Ishikawa (cell line): ENCODE results near the gene NTRK3.

Source experiments
- CEBPB ChIP-seq: IDR thresholded peaks from 2 replicates; pipeline ENCODE4 v1.6.1; 2012
- CREB1 ChIP-seq: IDR thresholded peaks from 2 replicates; pipeline ENCODE4 v1.6.1; 2012; ENCODE audit warnings: low read depth
- EGR1 ChIP-seq: IDR thresholded peaks from 2 replicates; pipeline ENCODE4 v1.6.1; 2012
- EP300 ChIP-seq: IDR thresholded peaks from 2 replicates; pipeline ENCODE4 v1.6.1; 2012; ENCODE audit warnings: borderline replicate concordance
- FOXM1 ChIP-seq: IDR thresholded peaks from 2 replicates; pipeline ENCODE4 v1.6.1; 2012; ENCODE audit warnings: low read depth, borderline replicate concordance
- NFIC ChIP-seq: IDR thresholded peaks from 2 replicates; pipeline ENCODE4 v1.6.1; 2012
- RAD21 ChIP-seq: IDR thresholded peaks from 2 replicates; pipeline ENCODE4 v1.6.1; 2012; ENCODE audit warnings: low read depth
- REST ChIP-seq: IDR thresholded peaks from 2 replicates; pipeline ENCODE4 v1.6.1; 2012; ENCODE audit warnings: low read depth, mild to moderate bottlenecking
- TAF1 ChIP-seq: IDR thresholded peaks from 2 replicates; pipeline ENCODE4 v1.6.1; 2012; ENCODE audit warnings: low read depth, mild to moderate bottlenecking
- TCF12 ChIP-seq: IDR thresholded peaks from 2 replicates; pipeline ENCODE4 v1.6.1; 2012; ENCODE audit warnings: low read depth
- TEAD4 ChIP-seq: IDR thresholded peaks from 2 replicates; pipeline ENCODE4 v1.6.1; 2012
- YY1 ChIP-seq: IDR thresholded peaks from 2 replicates; pipeline ENCODE4 v1.6.1; 2012; ENCODE audit warnings: low read depth
- ZBTB7A ChIP-seq: IDR thresholded peaks from 2 replicates; pipeline ENCODE4 v1.6.1; 2012; ENCODE audit warnings: low read depth
- TF ChIP-seq, protein P1 (sequence below): IDR thresholded peaks from 2 replicates; pipeline ENCODE4 v1.6.1; 2012
- TF ChIP-seq, protein P2 (sequence below): IDR thresholded peaks from 2 replicates; pipeline ENCODE4 v1.6.1; 2012

NTRK3 gene

DNA sequence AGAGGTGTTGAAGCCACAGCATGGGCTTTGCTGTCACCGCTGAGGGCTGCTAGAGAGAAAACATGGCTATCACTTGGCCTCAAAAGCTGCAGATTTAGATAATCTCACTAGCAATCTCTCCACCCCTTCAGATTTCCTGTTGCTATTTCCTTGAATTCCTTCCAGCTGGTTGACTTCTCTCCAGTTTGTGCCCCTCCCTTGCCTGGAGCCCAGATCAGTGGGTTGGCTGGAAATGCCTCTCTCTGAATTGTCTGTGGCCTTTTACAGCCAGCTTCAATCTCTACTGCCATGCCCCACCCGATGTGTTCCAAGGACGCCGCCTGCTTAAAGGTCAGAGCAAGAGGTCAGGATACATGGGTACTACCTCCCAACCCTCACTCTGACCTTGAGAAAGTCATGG lies 294.1 kb downstream of the NTRK3 start:
- TF ChIP-seq TEAD4: no peak
- no peak for TF ChIP-seq TCF12
- TF ChIP-seq TAF1: no peak
- TF ChIP-seq, protein P1, sequence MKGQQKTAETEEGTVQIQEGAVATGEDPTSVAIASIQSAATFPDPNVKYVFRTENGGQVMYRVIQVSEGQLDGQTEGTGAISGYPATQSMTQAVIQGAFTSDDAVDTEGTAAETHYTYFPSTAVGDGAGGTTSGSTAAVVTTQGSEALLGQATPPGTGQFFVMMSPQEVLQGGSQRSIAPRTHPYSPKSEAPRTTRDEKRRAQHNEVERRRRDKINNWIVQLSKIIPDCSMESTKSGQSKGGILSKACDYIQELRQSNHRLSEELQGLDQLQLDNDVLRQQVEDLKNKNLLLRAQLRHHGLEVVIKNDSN: no peak
- no peak for TF ChIP-seq NFIC
- no peak for TF ChIP-seq FOXM1
- no peak for TF ChIP-seq REST
- TF ChIP-seq, protein P2, sequence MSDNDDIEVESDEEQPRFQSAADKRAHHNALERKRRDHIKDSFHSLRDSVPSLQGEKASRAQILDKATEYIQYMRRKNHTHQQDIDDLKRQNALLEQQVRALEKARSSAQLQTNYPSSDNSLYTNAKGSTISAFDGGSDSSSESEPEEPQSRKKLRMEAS: no peak
- TF ChIP-seq EP300: no peak
- TF ChIP-seq RAD21: no peak
- no peak for TF ChIP-seq CEBPB
- no peak for TF ChIP-seq YY1
- TF ChIP-seq EGR1: no peak
- TF ChIP-seq CREB1: no peak
- TF ChIP-seq ZBTB7A: no peak

- TF ChIP-seq, protein P1: no peak
- TF ChIP-seq YY1 (no peak), CREB1 (no peak), CEBPB (no peak), REST (no peak), RAD21 (no peak), NFIC (no peak), TAF1 (no peak), TEAD4 (no peak), FOXM1 (no peak), ZBTB7A (no peak), TCF12 (no peak), EP300 (no peak), EGR1 (no peak)
- TF ChIP-seq, protein P2: no peak
These were observed 294.6 kb downstream of the NTRK3 start for GRCh38 chr15:87961851-87962420.

DNA sequence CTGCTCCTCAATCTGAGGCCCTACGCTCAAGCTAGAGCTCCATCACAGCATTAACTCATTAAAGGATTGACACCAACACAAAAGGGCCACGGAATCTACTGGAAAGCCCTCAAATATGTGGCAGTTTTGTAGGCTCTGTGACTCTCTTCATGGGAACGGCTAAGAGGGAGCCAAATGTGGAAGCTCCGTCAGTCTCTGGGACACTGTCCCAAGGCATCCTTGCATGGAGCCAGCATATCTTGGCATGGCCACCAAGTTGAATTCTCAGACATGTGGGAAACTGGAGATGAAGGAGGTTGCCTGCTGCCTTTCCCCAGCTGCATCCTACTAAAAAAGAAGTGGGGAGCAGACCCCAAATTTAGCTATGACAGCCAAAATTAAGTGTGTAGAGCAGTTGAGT lies 296.9 kb downstream of the NTRK3 start:
- TF ChIP-seq CREB1: no peak
- TF ChIP-seq FOXM1: no peak
- TF ChIP-seq, protein P2: no peak
- no peak for TF ChIP-seq YY1
- TF ChIP-seq, protein P1: no peak
- TF ChIP-seq REST: no peak
- TF ChIP-seq TEAD4: no peak
- TF ChIP-seq EP300: no peak
- TF ChIP-seq ZBTB7A: no peak
- TF ChIP-seq TAF1: no peak

DNA sequence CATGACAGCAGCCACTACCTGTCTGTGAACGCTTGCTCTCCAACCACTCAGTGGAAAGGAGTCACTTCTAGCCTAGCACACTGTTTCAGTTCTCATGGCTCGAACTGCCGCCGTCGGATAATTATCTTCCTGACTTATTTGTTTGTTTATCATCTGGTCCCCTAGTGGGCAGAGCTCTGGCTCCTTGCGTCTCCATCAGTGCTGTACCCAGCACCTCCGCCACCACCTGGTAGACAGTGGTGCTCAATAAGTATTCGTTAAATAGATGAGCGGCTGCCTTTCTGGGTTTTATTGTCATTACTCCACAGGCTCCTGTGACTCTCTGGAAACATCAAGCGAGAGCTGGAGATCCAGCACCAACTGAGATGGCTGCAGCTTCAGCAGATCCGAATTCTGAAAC lies 297.5 kb downstream of the NTRK3 start:
- no peak for TF ChIP-seq CEBPB
- no peak for TF ChIP-seq NFIC
- TF ChIP-seq RAD21: no peak
- no peak for TF ChIP-seq EGR1
- no peak for TF ChIP-seq REST
- TF ChIP-seq EP300: no peak
- no peak for TF ChIP-seq YY1
- TF ChIP-seq, protein P1: no peak
- no peak for TF ChIP-seq FOXM1
